ENCODE measurements around the gene HINT3. TPM values are rescaled to one million over a fixed set of nuclear protein-coding genes. Genes with fewer than 3 reads are reported as not detected.
A peak's percentile ranks its signal among the peaks of the same experiment; 100 is the strongest.

HINT3 gene
- total RNA-seq, 1 experiment from 2014 or later: 12.7 TPM

- TF ChIP-seq REST (IDR thresholded peaks at IDR 0.05; ENCODE audit: low read depth): no peak
- TF ChIP-seq POLR2A (IDR thresholded peaks at IDR 0.05; ENCODE audit: borderline replicate concordance, extremely low read depth, insufficient read depth, insufficient read length): no peak
- no peak for TF ChIP-seq EZH2 (IDR thresholded peaks at IDR 0.05)
- no peak for TF ChIP-seq ATF3 (IDR thresholded peaks at IDR 0.05)
- TF ChIP-seq JUND (IDR thresholded peaks at IDR 0.05): no peak
- no peak for TF ChIP-seq ELF1 (IDR thresholded peaks at IDR 0.05; ENCODE audit: borderline replicate concordance, low read depth)
- no peak for TF ChIP-seq TCF7L2 (IDR thresholded peaks at IDR 0.05; ENCODE audit: borderline replicate concordance, extremely low read depth, insufficient read depth, insufficient read length)
Observed at GRCh38 chr6:125957391-125957693, 772 bp downstream of the HINT3 start (continued).

- RAD21 ChIA-PET (ENCODE audit: low non-redundant PET in 1 of 2, low total read pairs in 2 of 2, uncharacterized antibody in 2 of 2, unreplicated experiment in 2 of 2): no interaction called here
- Histone ChIP-seq H3K27ac (ENCODE audit: low read depth, low read length) (no peak overlapping the region), H3K36me3 (ENCODE audit: control insufficient read depth in 1 of 2, insufficient read depth in 2 of 2, low read length in 2 of 2) (no peaks in the 10 kb centered on the region), H3K4me2 (ENCODE audit: low read length) (peak overlapping the region; percentile 89), H3K9me2 (ENCODE audit: insufficient read depth) (no peaks in the 10 kb centered on the region), H3K4me1 (ENCODE audit: control insufficient read depth in 1 of 2, insufficient read depth in 2 of 2, low read length in 2 of 2) (peaks cover 10 to 17% of the 10 kb centered on the region in 2 experiments; a peak in 3 of 4 replicates), H3K27me3 (ENCODE audit: insufficient read depth, low read length) (no peaks in the 10 kb centered on the region), H3K9me3 (ENCODE audit: control insufficient read depth in 1 of 2, insufficient read depth in 1 of 2, low read depth in 1 of 2, low read length in 2 of 2) (no peaks in the 10 kb centered on the region), H3K79me2 (ENCODE audit: insufficient read depth, low read length) (peaks cover 4% of the 10 kb centered on the region), H3K9ac (ENCODE audit: low read length) (no peak overlapping the region), H2AFZ (ENCODE audit: low read depth, low read length, poor library complexity, severe bottlenecking) (no peak overlapping the region), H4K20me1 (ENCODE audit: insufficient read depth) (no peaks in the 10 kb centered on the region), H3K4me3 (replicated peaks in 1 of 2; ENCODE audit: low read depth in 1 of 2, low read length in 2 of 2) (peak overlapping the region; percentile 69 to 73)
- DNase-seq (ENCODE audit: low read depth, low spot score): no peak
- BruUV-seq (replicated peaks): TSS peak; percentile 62
- no peak for ATAC-seq
- POLR2A ChIA-PET: no interaction called here
- intact Hi-C loops (cut with micrococcal nuclease): loop anchor here (2.0 kb wide), 1 partner anchor 167 kb away; the partner anchor contains the start of gene NCOA7
- CTCF ChIA-PET: interaction anchor here (1.4 to 2.6 kb wide), 3 partner anchors 16 to 204 kb away, joined by 3 to 24 read pairs (median 13); partner anchors contain the start of gene NCOA7
- TF ChIP-seq CTCF (IDR thresholded peaks at IDR 0.05 in 2 of 3, conservative IDR thresholded peaks at IDR 0.05 in 1 of 3; ENCODE audit: borderline replicate concordance in 1 of 3, insufficient read depth in 1 of 3, low read depth in 2 of 3, low read length in 2 of 3) (no peak), ZFX (IDR thresholded peaks at IDR 0.05) (no peak), EZH2phosphoT487 (IDR thresholded peaks at IDR 0.05; ENCODE audit: borderline replicate concordance) (no peak), POLR2A (IDR thresholded peaks at IDR 0.05; ENCODE audit: borderline replicate concordance, extremely low read depth, insufficient read depth, insufficient read length) (no peak), SP1 (IDR thresholded peaks at IDR 0.05; ENCODE audit: low read depth) (no peak)
Observed at GRCh38 chr6:125957845-125958244, 1.3 kb downstream of the HINT3 start.
